NAMALWA (cell line): ENCODE data around the gene ISYNA1.
A peak's percentile ranks its signal among the peaks of the same experiment; 100 is the strongest.

ENCODE experiments used
- DNase-seq: peaks from one replicate; pipeline ENCODE4 v3.0.0-alpha.2; 2015; ENCODE audit warnings: low spot score

The ISYNA1 gene

DNA sequence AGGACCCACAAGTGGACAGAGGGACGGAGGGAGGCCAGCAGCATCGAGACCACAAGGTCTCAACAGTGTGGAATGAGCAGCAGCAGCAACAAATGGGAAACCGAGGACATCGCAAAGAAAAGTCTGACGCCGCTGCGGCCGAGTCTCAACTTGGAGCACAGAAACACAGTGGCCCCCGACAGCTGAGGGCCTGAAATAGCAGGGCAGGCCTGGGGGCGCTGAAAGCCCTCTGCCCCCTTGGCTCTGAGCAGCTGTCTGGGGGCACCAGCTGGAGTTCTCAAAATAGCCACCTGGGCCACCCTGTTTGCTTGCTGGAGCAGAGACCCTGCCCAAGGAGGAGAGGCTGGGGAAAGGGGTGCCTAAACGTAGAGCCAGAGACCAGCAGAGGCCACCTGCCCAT is 5.9 kb upstream of the ISYNA1 start:
- peak; percentile 87 for DNase-seq

DNA sequence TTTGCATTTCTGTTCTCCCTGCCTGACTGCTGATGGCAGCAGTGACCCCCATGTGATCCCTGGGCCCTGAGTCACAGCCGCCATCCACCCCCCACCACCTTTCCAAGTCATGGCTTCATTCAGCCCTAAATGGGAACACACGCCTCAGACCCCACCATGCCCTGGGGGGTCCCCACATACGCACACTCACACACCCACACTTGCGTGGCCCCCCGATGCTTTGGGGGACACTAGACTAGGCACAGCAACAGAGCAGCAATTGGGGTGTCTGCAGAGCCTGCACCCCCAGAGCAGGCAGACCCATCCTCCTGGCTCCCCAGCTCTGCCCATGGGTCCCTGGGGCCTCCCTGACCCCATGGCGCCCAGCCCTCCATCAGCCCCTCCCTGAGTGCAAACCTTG is 5.5 kb upstream of the ISYNA1 start:
- no peak for DNase-seq

DNA sequence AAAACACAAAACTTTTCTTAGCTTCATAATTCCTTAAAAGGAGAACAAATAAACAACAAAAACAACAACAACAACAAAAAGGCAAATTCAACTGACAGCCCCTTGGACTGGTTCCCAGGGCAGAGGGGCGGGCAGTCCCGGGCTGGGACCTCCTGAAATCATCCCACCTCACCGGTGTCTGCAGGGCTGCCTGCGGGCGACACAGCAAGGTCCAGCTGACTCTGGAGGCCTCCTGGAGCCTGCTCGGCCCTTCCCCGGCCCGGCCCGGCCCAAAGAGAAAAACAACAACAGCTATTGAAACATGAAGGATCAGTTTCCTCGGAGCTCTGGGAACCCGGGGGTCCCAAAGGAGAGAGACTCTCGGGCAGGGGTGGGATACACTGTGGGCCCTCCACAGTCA is 5.0 kb upstream of the ISYNA1 start:
- DNase-seq, result no peak

DNA sequence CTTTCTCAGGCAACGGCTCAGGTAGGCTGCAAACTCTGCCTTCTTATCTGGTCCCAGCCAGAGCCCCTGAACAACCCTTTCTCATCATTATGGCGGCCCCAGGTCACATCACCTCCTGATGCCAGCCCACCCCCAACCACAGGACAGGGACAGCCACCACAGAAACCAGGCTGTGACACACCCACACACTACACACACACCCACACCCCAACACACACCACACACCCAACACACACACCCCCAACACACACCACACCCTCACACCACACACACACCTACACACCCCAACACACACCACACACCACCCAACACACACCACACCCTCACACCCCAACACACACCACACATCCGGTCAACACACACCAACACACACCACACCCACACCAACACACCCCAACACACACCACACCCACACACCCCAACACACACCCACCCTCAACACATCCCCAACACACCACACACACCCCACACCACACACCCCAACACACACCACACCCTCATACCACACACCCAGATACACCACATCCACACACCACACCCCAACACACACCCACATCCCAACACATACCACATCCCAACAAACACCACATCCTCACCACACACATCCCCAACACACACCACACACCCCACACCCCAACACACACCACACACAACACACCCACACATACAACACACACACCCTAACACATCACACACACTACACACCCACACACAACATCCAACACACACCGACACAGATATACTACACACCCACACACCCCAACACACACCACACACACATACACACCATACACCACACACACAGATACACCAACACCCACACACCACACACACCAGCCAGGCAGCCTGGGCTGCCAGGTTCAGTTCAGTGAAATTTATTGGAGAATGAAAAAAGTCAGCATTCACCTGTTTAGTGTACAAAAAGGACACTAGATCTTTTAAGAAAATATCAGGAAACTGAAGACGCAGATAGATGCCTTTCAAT is 4.2 kb upstream of the ISYNA1 start:
- DNase-seq, result no peak

DNA sequence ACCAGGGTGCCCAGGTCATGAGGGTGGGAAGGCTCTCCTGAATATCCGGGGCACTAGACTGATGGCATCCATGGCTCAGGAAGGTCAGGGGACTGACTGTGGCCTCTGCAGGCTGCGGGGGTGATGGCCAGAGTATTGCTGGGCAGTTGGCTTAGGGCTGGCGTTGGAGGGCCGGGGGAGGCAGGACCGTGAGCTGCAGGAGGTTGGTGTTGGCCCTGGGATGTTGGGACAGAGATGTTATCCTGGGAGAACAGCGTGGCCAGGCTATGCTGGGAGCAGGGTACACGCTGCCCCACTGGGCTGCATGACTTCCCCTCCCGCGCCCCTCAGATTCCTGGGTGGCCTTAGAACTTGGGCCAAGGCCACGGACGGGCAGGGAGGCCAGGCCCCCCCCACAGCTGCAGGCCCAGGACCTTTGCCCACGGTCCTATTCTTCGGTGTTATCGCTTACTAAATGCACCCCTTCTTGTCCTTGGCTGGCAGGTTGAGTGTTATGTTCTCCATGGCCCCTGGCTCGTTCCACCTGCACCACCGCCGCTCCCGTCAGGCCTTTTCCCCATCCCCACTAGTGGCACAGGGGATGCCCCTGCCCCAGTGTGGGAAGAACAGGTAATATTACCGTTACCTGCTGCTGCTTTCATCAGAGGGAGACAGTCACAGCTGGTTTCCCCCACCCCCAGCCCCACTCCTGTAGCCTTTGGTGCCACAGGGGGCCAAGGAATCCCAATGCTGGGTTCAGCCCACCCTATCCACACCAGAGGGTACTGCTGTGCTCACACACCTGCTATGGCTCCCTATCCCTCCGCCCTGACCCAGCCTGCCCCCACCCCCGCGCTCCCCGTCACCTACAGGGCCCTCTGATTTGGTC is 3.2 kb upstream of the ISYNA1 start:
- no peak for DNase-seq

DNA sequence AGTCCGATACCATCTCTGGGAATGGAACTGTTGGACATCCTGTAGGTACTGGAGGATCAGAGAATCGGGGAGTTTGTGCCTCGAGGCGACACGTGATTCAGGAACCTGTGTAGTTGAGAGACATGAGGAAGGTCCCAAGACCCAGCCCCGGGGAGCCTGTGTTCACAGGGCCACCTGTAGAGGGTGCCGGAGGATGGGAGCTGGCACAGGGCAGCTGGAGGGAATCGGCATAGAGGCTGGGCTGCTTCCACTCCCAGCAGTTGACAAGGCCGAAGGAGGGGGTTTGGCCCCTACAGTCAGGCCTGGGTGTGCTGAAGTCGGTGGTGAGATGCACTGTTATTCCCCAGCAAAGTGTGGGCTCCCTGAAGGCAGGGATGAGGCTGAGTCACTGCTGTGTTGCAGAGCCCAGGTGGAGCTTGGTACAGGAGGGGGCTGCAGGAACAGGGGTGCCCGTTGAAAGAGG is 2.5 kb upstream of the ISYNA1 start:
- no peak for DNase-seq

DNA sequence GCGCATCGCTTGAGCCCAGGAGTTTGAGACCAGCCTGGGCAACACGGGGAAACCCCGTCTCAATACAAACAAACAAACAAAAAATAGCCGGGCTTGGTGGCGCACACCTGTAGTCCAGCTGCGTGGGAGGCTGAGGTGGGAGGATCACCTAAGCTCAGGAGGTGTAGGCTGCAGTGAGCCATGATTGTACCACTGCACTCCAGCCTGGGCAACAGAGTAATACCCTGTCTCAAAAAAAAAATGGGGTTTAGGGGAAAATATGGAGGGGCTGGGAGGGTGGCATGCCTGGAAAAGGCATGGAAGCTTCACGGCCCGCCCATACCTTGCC is 1.9 kb upstream of the ISYNA1 start:
- no peak for DNase-seq

DNA sequence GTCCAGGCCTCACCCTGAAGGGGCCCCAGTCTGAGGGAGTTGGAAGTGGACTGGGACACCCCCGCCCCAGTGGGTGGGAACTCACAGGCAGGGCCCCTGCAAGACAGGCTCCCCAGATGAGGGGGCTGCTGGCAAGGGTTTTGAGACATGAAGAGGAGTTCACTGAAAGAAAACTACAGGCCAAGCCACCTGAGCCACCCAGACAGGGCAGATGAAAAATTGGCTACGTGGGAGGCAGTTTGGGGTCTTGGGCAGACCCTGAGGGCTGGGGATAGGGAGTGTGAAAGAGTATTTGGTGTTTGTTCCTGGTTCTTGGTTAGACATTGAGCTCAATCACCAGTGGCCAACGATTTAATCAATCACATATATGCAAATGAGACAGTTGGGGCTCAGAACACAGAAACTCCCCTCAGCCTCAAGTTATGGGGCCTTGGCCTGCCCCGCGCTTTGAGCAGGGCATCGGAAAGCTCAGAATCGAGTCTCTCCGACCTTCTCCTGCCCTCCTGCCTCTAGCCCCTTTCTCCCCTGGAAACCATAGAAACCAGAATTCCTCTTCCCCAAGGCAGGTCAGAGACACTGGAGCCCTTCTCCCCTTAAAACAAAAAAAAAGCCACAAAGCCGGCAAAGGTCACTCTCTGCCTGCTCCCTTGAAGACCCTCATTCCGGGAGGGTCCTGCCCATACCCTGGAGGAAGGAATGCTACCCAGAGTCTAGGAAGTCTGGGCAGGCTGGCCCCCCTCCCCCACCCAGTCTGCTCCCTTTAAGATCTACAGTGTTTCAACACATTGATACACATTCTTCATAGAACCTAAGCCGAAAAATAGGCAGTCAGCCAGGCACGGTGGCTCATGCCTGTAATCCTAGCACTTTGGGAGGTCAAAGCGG is 1.3 kb upstream of the ISYNA1 start:
- peak; percentile 70 for DNase-seq

DNA sequence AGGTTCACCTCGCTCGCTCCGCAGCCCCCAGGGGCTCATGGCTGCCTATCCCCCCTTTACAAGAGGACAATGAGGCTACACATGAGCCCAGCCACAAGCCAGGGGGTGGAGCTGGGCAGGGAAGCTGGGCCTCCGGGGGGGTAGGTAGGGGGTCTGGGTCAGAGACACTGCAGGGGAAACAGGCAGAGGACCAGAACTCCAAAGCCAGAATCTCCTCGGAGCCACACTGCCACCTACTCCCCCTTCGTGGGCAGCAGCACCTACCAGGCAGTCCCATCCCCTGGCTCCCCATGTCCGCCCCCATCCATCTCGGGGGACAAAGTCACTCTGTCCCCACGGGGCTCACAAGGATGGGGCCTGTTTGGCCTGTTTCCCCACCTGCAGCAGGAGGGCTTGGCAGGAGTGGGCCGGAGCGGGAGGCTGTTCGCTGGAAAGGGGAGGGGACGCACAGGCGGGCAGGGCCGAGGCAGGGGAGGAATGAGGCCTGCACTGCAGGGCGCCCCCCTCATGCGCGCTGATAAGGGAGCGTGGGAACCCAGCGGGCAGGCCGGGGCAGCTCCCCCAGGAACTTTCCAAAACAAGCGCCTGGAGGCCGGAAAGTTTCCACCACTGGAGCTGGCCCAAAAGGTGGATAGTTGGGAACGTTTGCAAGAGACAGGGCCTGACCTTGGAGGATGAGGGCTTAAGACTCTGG is 545 bp upstream of the ISYNA1 start:
- DNase-seq, result no peak

DNA sequence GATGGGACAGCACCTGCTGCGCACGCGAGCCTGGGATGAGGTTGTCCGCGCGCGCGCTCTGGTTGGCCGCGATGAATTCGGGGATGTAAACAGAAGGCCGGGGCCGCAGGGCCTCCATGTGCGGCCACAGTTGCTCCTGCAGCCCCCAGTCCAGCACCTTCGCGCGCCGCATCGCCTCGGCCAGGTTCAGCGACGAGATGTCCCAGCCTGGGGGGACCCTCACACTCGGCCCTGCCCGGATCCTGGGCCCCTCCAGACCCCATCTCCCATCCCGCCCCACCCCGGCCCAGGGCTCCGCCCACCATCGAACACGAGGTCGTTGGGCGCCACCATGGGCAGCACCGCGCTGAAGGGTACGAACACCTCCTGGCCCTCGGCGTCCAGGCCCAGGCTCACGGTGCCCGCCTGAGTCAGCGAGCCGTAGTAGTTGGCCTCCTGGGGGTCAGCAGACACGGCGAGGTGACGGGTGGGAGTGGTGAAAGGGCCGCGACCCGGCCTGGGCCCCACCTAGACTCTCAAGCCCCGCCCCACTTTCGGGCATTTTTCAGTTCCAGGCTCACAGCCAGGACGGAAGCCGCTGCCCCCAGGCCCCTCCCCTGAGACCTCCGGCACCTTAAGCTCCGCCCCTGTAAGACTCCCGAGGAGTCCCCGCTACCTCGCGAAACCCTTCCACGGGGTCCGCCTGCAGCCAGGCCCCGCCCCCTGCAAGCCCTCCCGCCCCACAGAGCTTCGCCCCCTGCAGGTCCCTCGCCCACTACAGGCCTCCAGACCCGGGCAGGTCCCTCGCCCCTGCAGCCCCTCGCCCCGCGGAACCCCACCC is 1.1 kb downstream of the ISYNA1 start:
- peak; percentile 89 for DNase-seq

DNA sequence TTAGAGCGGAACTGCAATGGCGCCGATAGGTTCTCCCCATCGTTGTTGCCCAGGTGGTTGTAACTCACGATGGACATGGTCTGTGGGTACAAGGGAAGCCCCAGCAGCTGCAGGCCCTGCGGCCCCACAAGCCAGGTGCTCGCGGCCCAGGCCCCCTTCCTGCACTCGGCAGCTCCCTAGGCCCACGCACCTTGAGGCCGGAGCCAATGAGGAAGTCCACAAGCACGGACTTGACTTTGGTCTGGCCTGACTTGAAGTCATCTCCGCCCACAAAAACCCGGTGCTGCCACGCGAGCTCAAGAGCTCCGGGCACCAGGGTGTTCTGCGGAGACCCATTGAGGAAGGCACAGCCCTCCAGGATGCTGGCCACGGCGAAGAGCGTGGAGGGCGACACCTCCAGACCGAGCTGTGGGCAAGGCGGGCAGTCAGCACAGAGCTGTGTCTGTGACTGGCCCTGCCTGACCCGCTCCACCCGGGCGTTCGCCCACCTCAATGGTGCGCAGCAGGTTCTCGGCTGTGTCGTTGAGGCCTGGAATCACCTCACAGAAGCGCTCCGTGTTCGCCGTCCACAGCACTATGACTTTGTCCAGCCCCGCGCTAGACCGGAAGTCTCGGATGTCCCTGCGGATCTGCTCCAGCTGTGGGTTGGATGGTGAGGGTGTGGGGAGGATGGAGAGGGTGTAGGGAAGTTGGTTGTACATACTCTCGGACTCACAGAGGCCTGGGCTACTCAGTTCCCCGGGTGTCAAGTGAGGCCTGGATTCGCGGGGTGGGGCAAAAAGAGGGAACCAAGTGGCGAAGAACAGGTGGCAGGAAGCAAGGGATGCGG is 1.9 kb downstream of the ISYNA1 start:
- no peak for DNase-seq

DNA sequence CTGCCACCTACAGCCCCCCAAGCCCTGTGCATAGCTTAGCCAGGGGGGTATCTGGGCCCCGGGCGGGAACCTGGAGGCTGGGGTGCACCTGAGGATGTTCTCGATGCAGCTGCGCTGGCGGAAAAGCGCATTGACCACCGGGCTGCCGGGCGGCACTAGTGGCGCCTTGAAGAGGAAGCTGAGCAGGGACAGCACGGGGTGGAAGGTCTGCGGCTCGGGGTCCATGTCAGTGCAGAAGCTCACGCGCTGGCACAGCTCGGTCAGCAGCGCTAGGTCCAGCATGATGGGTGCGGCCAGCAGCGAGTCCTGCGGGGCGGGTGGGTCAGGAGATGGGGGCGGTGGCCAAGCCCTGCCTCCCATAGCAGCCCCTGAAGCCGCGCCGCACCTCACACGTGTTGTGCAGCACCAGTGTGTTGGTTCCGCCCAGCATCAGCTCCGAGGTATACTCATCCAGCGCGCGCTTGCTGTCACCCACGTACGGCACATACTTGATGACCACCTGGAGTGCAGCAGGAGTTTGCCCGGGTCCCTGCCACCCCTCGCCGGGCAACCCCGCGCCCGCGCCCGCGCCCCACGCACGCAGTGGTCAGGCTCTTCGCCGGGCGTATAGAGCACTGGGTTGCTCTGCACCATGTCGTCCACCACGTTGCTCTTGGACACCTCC is 2.6 kb downstream of the ISYNA1 start:
- no peak for DNase-seq

DNA sequence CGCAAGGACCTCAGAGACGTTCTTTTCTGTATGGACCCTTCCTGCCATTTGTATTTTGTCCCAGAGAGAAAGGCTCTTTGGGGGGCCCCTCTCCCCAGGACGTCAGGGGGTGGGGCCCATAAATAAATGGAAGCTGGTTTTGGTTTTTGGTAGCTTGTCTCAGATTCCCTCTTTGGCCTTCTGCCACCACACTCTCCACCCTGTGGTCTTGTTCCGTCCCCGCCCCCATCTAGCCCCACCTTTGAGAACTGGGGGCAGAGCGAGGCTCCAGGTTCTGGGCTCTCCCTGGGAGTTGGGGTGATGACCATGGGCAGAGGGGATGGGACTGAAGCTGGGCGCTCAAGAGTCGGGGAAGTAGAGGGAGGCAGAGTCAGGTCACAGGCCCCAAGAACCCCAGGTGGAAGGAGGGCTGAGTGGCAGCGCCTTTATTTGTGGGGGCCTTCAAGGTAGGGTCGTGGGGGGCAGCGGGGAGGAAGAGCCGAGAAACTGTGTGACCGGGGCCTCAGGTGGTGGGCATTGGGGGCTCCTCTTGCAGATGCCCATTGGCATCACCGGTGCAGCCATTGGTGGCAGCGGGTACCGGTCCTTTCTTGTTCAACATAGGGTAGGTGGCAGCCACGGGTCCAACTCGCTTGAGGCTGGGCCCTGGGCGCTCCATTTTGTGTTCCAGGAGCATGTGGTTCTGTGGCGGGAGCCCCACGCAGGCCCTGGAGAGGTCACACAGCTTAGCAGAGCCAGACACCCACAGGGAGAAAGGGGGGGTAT is 3.3 kb downstream of the ISYNA1 start:
- DNase-seq, result no peak

DNA sequence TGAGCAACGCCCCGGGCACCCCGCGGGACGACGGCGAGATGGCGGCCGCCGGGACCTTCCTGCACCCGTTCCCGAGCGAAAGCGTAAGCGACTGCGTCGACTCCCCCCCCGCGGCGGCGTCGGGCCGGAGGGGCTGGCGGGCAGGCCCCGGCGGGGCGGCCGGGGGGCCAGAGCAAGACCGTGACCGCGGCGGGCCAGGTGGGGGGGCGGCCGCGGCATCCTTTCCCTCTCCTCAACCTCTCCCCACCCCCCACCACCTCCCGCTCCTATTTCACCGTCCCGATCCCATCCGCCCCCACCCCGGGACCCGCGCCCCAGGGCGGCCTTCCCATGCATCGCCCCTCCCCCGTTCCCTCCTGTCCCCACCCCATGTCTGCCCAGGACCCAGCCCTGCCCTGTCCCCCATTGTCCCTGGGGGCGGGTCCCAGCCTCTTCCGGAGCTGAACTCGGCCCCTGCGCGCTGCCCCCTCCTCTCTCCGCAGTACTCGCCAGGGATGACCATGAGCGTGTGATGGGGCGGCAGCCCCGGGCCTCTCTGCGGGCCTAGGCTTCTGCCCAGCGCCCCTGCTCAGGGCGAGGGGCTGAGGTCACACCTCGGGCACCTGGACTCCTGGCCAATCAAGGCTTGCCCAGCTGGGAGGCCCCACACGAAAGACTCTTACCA is 4.1 kb downstream of the ISYNA1 start:
- no peak for DNase-seq

DNA sequence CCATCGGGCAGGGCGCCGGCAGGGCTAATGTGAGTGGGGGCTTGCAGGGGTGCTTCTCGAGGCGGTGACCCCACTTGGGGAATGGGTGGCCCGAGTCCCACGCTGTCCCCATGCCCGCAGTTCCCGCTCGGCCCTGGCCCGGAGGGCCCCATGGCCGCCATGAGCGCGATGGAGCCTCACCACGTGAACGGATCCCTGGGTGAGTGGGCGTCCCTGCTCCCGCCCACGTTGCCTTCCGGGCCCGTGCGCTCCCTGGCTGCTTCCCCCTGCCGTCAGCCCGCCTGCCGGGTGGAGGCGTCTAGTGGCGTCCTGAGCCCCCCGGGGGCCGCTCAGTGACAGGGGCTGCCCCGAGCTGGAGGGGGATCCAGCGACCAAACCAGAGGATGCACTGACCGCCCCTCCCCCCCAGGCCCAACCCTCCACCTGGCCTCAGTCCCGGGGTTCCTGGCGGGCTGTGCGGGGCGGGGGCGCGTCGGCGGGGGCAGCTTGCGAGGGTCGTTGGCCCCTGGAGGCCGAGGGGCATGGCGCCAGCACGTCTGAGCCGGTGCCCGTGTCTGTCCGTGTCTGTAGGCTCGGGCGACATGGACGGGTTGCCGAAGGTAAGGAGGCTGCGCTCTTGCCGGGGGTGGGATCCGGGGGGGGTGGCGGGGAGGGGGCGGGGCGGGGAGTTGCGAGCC is 4.8 kb downstream of the ISYNA1 start:
- no peak for DNase-seq

DNA sequence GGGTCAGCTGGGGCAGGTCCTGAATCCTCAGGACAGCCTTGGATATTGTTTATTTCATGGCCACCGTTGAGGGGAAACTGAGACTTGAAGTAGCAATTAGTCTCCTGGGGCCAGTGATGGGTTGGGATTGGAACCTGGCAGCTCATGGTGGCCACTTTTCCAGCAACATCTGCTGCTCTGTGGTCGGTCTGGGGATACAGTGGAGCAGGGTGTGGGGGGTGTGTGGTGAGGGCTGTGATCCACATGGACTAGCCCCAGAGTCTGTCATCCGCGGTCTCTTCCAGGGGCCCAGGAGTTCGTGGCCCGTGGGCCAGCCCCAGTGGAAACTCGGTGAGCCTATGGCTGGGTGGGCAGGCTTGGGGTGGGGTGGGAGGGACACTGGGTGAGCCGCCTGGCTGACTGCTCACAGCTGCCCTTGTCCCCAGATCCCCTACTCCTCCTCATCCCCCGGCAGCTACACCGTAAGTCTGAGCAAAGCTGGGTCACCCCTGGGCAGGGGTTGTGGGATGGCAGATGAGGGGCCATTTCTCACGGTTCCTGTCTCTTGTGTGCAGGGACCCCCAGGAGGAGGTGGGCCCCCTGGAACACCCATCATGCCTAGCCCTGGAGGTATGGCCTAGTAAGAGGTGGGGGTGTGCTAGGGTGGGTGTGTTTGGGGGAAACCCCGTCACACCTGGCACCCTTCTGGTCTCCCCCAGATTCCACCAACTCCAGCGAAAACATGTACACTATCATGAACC is 5.5 kb downstream of the ISYNA1 start:
- no peak for DNase-seq
